HK-2 (cell line): ENCODE data around the gene DRAM1.
"Not testable (repeated sequence)": the region's sequence is repeated elsewhere in the genome, so short reads cannot be mapped to it uniquely, and the experiment has no call there.

Experiments used
- DNase-seq: peaks from one replicate; pipeline ENCODE4 v3.0.0-alpha.2; 2018; ENCODE audit not compliant: unreplicated experiment

The DRAM1 gene, protein sequence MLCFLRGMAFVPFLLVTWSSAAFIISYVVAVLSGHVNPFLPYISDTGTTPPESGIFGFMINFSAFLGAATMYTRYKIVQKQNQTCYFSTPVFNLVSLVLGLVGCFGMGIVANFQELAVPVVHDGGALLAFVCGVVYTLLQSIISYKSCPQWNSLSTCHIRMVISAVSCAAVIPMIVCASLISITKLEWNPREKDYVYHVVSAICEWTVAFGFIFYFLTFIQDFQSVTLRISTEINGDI

DNA sequence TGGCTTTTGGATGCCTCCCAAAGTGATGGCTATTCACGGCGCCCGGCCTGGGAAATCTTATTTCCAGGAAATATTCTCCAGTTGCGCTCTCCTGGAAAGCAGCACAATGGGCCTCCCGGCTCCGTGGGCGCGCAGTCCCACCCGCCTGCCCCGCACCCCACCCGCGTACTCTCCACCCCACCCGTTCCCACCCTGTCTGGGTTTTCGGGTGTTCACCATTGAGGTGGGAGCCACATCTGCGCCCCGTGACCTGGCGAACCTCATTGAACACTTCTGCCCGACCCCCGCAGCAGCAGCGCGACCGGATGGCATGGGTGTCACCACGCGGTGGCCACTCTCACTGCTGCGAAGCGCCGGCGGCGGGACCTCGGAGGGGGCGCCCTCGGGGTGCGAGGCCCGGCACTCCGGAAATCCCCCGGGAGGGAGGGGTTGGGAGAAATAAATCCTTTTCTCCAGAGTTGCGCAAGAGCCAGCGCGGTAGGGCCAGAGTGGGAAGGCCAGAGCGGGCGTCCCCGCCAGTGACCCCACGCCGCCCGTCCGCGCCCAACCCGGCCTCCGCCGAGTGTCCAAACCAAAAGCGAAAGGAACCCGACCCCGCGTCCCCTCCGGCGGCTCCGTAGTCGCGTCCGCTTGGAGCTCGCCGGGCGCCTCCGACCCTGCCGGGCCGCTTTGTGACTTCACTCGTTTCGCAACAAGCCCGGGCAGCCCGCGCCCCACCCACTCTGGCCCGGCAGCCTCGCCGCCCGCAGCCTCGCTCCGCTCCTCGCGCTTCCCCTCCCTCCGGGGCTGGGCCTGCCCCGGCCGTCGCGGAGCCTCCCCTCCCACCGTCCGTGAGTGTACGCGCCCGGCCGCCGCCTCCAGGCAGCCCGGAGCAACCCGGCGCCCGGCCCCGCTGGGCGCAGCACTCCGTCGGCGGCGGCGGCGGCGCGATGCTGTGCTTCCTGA is at the start of gene DRAM1:
DRAM1 (plus strand) TSS at position 720 of the 945 bp plus-strand sequence; CDS start at position 930, 210 bp downstream.
- DNase-seq = peak; percentile 89

DNA sequence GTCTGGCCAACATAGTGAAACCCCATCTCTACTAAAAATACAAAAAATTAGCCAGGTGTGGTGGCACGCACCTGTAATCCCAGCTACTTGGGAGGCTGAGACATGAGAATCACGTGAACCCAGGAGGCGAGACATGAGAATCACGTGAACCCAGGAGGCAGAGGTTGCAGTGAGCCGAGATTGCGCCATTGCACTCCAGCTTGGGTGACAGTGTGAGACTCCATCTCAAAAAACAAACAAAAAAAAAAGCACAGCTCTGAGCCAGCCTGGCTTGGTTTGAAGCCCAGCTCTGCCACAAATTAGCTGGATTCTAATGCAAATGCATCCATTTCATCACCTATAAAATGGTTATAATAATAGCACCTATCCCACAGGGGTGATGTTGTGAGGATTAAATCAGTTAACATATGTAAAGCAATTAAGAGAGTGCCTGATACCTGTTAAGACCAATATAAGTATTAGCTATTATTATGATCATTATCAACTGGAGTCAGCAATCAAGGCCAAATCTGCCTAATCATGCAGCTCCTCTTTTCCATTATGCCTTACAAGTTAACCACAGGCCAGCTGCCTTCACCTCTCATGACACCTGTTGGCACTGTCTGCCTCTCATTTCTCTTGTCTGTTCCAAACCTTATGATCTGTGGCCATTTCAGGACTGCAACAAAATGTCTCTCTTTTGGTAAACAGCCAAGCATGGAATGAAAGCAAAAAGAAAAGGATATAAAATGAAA is 48.8 kb upstream of the DRAM1 start:
- no peak for DNase-seq

DNA sequence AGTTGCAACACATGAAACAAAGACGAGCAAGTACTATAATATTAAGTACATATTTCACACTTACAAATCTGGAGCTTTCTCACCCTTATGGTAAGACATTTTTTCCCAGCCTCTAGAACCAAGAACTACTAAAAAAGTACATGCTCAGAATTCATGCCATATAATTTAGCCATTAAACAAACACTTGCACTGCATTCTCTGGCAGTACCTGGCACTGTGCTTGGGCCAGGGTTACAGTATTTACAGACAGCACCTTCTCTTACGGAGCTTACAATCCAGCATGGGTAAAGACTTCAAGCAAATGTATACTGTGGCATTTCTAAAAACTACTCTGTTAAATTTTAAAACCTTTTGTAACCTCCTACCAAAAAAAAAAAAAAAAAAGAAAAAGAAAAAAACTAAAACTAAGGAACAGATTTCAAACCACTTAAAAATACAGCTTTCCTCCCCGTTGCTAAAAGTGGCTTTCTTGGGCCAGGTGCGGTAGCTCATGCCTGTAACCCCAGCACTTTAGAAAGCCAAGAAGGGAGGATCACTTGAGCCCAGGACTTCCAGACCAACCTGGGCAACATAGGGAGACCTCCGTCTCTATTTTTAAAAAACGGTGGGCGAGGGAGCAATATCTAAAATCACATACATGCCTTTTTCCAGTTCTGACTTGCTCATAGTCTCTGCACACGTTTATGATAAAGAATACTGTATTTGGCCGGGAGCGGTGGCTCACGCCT is 47.6 kb upstream of the DRAM1 start:
- DNase-seq = no peak

DNA sequence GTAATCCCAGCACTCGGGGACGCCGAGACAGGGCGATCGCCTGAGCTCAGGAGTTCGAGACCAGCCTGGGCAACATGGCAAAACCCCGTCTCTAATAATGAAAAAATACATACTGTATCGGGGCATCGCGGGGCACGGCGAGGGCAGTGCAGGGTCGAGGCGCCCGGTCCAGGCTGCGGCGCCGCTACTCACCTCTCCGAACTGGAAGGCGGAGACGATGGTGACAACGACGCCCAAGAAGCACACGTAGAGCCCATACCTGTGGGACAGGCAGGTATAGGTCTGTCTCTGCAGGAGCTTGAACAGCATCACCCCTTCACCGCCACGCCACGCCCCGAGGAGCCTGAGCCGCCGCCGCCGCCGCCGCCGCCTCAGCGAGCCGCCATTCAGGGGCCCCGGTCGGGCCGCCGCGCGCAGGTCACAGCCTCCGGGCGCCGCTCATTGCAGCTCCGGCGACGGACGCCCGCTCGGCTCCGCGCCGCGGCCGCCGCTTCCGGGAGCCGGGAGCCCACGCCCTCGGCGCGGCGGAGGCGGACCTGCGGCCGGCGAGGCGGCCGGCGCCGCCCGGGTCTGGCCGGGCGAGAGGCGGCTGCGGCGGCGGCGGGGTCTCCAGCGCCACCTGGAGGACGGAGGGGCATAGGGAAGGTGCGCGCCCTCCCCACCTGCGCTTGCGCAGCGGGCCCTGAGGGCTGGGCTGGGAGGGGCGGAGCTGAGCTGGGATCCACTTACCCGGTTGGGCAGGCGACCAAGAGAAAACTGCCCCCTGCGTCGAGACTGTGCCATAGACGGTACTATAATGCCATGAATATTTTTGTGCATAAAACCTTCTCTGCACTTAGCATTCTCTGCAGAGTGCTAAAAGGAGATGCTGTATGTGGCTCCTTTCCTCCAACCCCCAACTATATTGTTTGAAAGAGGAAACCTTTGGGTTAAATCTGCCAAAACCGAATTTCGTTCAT is 46.7 kb upstream of the DRAM1 start, which contains the start of gene GNPTAB:
GNPTAB (minus strand) TSS at position 593 of the 959 bp plus-strand sequence; CDS start at position 309, 284 bp downstream.
- peak; percentile 94 for DNase-seq

GRCh38 chr12:101832030-101832429 is 45.4 kb upstream of the DRAM1 start:
- no peak for DNase-seq

- no peak for DNase-seq
Measured at GRCh38 chr12:101838628-101839323, 38.6 kb upstream of the DRAM1 start.

GRCh38 chr12:101839324-101840283 is 37.8 kb upstream of the DRAM1 start:
- DNase-seq = peak; percentile 40

DNA sequence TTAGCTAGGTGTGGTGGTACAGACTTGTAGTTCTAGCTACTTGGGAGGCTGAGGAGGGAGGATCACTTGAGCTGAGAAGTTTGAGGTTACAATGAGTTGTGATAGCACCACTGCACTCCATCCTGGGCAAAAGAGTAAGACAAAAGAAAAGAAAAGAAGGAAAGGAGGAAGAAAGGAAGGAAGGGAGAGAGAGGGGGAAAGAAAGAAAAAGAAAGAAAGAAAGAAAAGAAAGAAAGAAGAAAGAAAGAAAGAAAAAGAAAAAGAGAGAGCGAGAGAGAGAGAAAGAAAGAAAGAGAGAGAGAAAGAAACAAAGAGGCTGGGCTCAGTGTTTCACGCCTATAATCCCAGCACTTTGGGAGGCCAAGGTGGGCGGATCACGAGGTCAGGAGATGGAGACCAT is 36.3 kb upstream of the DRAM1 start:
- no peak for DNase-seq

- DNase-seq = no peak
Measured at GRCh38 chr12:101845137-101845711, 32.2 kb upstream of the DRAM1 start.

DNA sequence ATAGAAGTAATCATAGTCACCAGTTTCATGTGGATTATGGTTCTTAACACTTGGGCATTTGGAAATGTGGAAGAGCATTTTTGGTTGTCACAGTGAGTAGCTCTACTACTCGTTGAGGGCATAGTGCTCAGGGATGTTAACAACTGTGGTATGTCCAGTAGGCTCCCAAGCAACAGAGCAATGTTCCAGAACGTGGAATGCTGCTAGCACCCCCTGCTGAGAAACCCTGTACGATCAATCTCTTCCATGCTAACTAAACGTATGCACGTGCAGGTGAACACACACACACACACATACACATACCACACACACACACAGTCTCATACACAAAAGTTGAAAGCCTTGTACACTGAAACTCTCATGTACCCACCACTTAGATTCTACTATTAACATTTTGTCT is 30.1 kb upstream of the DRAM1 start:
- DNase-seq = no peak

DNA sequence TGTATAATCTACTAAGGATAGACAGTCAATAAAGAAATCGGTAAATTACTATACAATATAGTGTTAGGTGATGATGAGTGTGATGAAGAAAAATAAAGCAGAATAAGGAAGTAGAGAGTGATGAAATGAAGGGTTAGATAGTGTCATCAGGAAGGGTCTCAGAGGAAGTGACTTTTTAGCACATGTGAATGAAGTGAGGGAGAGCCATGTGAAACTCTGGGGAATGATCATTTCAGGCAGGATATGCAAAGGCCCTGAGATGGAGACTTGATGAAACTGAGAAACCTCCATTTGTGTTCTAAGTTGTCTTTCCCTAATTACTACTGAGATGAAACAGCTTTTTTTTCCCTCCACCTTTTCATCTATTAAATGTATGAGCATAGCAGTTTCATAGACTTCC is 27.2 kb upstream of the DRAM1 start:
- DNase-seq = no peak

DNA sequence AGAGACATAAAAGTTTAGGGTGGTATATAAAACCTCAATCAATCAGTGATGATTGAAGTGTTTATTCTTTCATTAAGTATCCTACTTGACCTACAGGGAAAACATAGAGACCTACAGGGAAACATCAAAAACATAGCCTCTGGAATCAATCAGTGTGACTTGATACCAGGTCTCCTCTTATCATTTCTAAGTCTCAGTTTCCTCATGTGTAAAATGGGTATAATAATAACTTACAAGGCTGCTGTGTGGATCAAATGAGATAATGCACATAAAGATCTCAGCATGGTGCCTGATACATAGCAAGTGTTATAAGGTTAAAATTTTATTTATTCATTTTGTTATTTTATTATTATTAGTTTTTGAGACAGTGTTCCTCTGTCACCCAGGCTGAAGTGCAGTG is 24.4 kb upstream of the DRAM1 start:
- no peak for DNase-seq

DNA sequence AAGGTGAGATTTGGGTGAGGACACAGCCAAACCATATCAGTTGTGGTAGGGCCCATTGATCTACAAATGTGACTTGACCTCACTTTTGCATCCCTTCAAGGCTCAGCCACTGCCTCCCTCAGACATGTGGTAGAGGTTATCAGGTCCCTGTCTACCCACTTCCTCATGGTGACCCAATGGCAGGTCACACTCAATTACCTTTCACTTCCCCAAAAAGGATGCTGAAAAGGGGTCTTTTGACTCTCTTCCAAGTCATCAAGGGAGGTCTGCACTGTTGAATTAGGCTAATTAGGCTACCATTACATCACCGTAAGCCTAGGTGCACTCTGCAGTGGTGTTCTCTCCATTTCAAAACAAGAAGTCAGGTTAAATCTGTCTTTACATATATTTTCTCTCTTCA is 22.6 kb upstream of the DRAM1 start:
- DNase-seq = no peak

DNA sequence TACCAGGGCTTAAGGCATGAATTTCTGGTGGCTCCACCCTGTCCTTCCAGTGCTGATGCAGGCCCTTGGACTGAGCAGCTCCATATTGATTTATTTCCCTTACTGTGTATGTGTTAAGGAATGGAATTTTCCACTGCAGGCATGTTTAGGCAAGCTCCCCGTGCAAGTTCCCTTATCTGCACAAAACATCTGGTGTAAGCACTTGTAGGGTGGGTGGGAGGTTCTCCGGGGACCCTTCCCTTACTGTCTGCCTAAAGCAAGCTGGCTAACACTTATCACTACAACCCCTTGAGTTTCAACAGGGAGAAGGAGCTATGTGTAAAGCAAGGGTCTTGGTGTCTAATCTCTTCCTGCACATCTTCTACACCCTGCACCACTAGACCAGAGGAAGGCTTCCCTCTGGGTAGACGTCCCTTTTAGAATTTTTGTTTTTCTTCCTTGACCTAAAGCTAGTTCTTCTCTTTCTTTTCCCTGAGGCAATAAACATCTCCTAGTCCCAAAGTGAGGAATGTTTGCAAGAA is 22.0 kb upstream of the DRAM1 start:
- DNase-seq = no peak

DNA sequence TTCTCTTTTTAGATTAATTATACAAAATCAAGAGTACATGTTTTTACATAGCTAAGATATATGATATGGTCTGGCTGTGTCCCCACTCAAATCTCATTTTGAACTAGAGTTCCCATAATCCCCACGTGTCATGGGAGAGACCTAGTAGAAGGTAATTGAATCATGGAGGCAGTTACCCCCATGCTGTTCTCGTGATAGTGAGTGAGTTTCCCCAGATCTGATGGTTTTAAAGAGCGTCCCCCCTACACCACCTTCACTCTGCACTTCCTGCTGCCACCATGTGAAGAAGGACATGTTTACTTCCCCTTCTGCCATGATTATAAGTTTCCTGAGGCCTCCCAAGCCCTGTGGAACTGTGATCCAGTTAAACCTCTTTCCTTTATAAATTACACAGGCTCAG is 21.4 kb upstream of the DRAM1 start:
- no peak for DNase-seq

DNA sequence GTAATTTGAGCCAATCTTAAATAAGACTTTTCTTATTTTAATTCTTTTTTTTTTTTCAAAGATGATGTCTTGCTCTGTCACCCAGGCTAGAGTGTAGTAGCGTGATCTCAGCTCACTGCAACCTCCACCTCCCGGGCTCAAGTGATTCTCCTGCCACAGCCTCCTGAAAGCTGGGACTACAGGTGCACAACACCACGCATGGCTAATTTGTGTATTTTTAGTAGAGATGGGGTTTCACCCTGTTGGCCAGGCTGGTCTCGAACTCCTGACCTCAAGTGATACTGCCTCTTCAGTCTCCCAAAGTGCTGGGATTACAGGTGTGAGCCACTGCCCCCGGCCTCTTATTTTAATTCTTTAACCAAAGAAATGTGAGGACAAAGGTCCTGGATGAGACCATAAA is 20.8 kb upstream of the DRAM1 start:
- DNase-seq = not testable (repeated sequence)

GRCh38 chr12:101857043-101857558 is 20.3 kb upstream of the DRAM1 start:
- DNase-seq = no peak

- no peak for DNase-seq
Measured at GRCh38 chr12:101858361-101858760, 19.0 kb upstream of the DRAM1 start.
